Measurements from ENCODE around the gene MKRN2OS.

GRCh38 chr3:12591997-12592715 is 46.9 kb upstream of the MKRN2OS start:
- TF ChIP-seq SREBF2 (IDR thresholded peaks at IDR 0.05): no peak
- TF ChIP-seq USF2 (IDR thresholded peaks at IDR 0.05): no peak
- no peak for TF ChIP-seq TFCP2L1 (CRISPR knock-in tag; IDR thresholded peaks at IDR 0.05)
- TF ChIP-seq HDAC2 (IDR thresholded peaks at IDR 0.05): no peak
- no peak for TF ChIP-seq CTCF (IDR thresholded peaks at IDR 0.05)
- TF ChIP-seq POLR2A (IDR thresholded peaks at IDR 0.05; ENCODE audit: low read length): no peak
- no peak for TF ChIP-seq KDM1A (IDR thresholded peaks at IDR 0.05; ENCODE audit: low read depth)

Measured in A549 (cell line).